ENCODE results near the gene TMOD4.

Gene TMOD4

DNA sequence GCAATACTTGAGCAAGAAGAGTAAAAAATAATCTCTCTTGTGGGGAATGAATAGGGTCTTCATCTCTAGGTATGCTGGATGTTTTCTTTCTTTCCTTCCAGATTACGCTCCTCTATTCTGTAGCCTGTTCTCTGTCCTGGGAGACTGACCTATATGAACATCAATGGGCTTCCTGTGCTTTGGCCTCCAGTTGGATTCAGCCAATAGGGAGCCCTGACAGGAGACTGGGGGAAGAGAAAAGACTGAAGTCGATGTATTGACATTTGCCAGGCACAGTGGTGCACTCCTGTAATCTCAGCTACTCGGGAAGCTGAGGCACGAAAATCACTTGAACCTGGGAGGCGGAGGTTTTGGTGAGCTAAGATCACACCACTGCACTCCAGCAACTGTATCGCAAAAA, 47.0 kb downstream of the TMOD4 start:
- no peaks in the 10 kb centered on the region for H3K36me3 ChIP-seq (ENCODE audit: insufficient read depth, low read length)
- no peak overlapping the region for H3K27ac ChIP-seq (ENCODE audit: low read depth, low read length)
- H3K9me3 ChIP-seq (ENCODE audit: insufficient read depth, low read depth, low read length) = no peaks in the 10 kb centered on the region
- H3K9ac ChIP-seq (ENCODE audit: low read depth, low read length) = no peak overlapping the region
- whole genome bisulfite sequencing = 84% methylated on average over 6 of the region's 6 CpGs
- H3K27me3 ChIP-seq (ENCODE audit: insufficient read depth, low read length) = peaks cover 23% of the 10 kb centered on the region
- peaks cover 11% of the 10 kb centered on the region for H3K4me1 ChIP-seq (ENCODE audit: insufficient read depth, low read length)
- H3K4me3 ChIP-seq (ENCODE audit: low read length) = no peak overlapping the region

DNA sequence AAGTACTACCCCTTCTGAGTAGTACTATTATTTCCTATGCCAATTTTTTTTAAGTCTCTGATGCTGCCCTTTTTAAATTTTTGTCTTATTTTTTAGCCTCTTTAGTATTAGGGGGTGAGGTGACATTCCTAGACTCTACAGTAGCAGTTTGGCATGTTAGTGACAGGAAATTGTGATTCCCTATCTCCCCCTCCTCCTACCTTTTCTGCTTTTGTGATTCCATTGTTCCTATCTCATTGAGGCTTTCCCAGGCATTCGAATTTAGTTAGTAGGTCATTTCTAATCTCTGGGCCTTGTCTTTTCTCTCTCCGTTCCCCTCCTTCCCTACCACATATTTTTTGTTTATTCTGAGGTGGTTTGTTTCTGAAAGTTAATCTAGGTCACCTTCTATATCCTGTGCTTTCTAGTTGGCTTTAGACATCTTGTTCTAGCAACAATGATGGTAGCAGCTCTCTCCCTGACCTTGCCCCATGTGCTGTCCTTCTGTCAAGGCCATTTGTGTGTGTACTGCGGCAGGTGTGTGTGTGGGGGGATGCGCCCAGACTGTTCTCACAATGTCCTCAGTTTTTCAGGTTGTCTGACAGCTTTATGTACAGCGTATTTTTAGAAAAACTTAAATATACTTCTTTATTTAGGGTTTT, 50.9 kb downstream of the TMOD4 start:
- Histone ChIP-seq H3K4me3 (ENCODE audit: low read length) (no peak overlapping the region), H3K27ac (ENCODE audit: low read depth, low read length) (no peak overlapping the region), H3K36me3 (ENCODE audit: insufficient read depth, low read length) (no peaks in the 10 kb centered on the region), H3K27me3 (ENCODE audit: insufficient read depth, low read length) (no peaks in the 10 kb centered on the region), H3K9me3 (ENCODE audit: insufficient read depth, low read depth, low read length) (no peaks in the 10 kb centered on the region), H3K9ac (ENCODE audit: low read depth, low read length) (no peak overlapping the region), H3K4me1 (ENCODE audit: insufficient read depth, low read length) (peaks cover 8% of the 10 kb centered on the region)
- 40% methylated on average over 2 of the region's 5 CpGs for WGBS
